K562 (cell line): ENCODE results near the gene RAB25. TPM values are rescaled to one million over a fixed set of nuclear protein-coding genes. Genes with fewer than 3 reads are reported as not detected.
A peak's percentile ranks its signal among the peaks of the same experiment; 100 is the strongest.

ENCODE experiments used
- CREB3 ChIP-seq: fragments of 450-650 bp; conservative IDR thresholded peaks from 2 replicates; pipeline ENCODE4 v1.6.1; 2016; ENCODE audit warnings: missing genetic modification characterization, low read depth, mild to moderate bottlenecking, missing compliant biosample characterization, moderate library complexity
- DNMT1 ChIP-seq: fragments of 450-650 bp; IDR thresholded peaks from 2 replicates; pipeline ENCODE4 v1.6.1; 2016; ENCODE audit warnings: antibody characterized with exemption, mild to moderate bottlenecking
- EGR1 ChIP-seq: fragments of 450-650 bp; conservative IDR thresholded peaks from 2 replicates; pipeline ENCODE4 v1.6.1; 2017; ENCODE audit warnings: mild to moderate bottlenecking
- FOXA3 ChIP-seq, 2 experiments: fragments of 450-650 bp in 1 of 2; sonication (generic) in 1 of 2; formaldehyde crosslinking; IDR thresholded peaks in 1 of 2; conservative IDR thresholded peaks in 1 of 2; 2 replicates each; pipeline versions ENCODE4 v1.4.0 to v1.8.0; 2020 to 2022; ENCODE audit warnings: mild to moderate bottlenecking in 2 of 2, missing genetic modification reagents in 1 of 2
- GTF2E2 ChIP-seq: fragments of 200-800 bp; sonication (Bioruptor generic); IDR thresholded peaks from 2 replicates; pipeline ENCODE4 v1.6.1; 2016; ENCODE audit warnings: missing genetic modification characterization, missing compliant biosample characterization
- HNRNPLL ChIP-seq: fragments of 200-400 bp; formaldehyde crosslinking; IDR thresholded peaks from 2 replicates; pipeline ENCODE4 v1.6.1; 2017; ENCODE audit warnings: low read length, low read depth, mild to moderate bottlenecking; ENCODE audit not compliant: poor library complexity, severe bottlenecking
- MEF2D ChIP-seq: conservative IDR thresholded peaks from 2 replicates; pipeline ENCODE4 v1.6.1; 2016; ENCODE audit warnings: low read depth, missing genetic modification characterization, missing compliant biosample characterization
- NR2C2 ChIP-seq, 2 experiments: fragments of 200-800 bp in 1 of 2; sonication (Bioruptor generic) in 1 of 2; sonication (generic) in 1 of 2; formaldehyde crosslinking in 1 of 2; IDR thresholded peaks; 2 replicates each; pipeline versions ENCODE4 v1.6.1 to v1.8.0; 2016 to 2022; ENCODE audit warnings: mild to moderate bottlenecking in 1 of 2, missing compliant biosample characterization in 1 of 2, missing genetic modification characterization in 1 of 2, missing genetic modification reagents in 1 of 2
- PRMT5 ChIP-seq: sonication (generic); formaldehyde crosslinking; IDR thresholded peaks from 2 replicates; pipeline ENCODE4 v1.5.0; 2020; ENCODE audit warnings: missing genetic modification reagents
- REST ChIP-seq, 2 experiments: fragments of 450-650 bp; formaldehyde crosslinking in 1 of 2; IDR thresholded peaks; 2 replicates each; pipeline versions ENCODE4 v1.4.0 to v1.6.1; 2014 to 2020; ENCODE audit warnings: mild to moderate bottlenecking in 2 of 2, borderline replicate concordance in 1 of 2, low read depth in 1 of 2
- TCF7L2 ChIP-seq: fragments of 150-350 bp; IDR thresholded peaks from 2 replicates; pipeline ENCODE4 v1.6.1; 2016; ENCODE audit warnings: low read depth, mild to moderate bottlenecking, low read length, moderate library complexity
- ZFPM2 ChIP-seq: fragments of 250-450 bp; sonication (Bioruptor Pico); IDR thresholded peaks from 2 replicates; pipeline ENCODE4 v1.5.1; 2022; ENCODE audit warnings: mild to moderate bottlenecking
- ZFX ChIP-seq: sonication (generic); formaldehyde crosslinking; IDR thresholded peaks from 2 replicates; pipeline ENCODE4 v1.8.0; 2022; ENCODE audit warnings: mild to moderate bottlenecking, missing genetic modification reagents, moderate library complexity
- ZNF512 ChIP-seq: IDR thresholded peaks from 2 replicates; pipeline ENCODE4 v1.6.1; 2016; ENCODE audit warnings: missing genetic modification characterization, missing compliant biosample characterization
- ZNF561 ChIP-seq: fragments of 450-650 bp; formaldehyde crosslinking; conservative IDR thresholded peaks from 2 replicates; pipeline ENCODE4 v1.4.0; 2020; ENCODE audit warnings: mild to moderate bottlenecking, moderate library complexity
- polyA plus RNA-seq, 8 experiments: library from polyadenylated mRNA; depleted of rRNA in 4 of 8; stranded (reverse) in 5 of 8; unstranded in 3 of 8; fragments of >200 nt; fragmentation: Nextera tagmentation in 2 of 8; fragmentation: Illumina TruSeq in 1 of 8; extraction: Ambion mirVana in 2 of 8; extraction: Trizol in 1 of 8; gene quantifications; 2 replicates each; pipeline versions ENCODE4 v1.2.1 to v1.2.3, GENCODE V29; 2011 to 2014; ENCODE audit warnings: inconsistent platforms in 1 of 8, missing spikeins in 1 of 8
- total RNA-seq, 7 experiments: library from RNA; depleted of rRNA in 6 of 7; stranded (reverse); fragments of >200 nt in 6 of 7; fragmentation: Illumina TruSeq in 2 of 7; extraction: Trizol in 2 of 7; gene quantifications; 2 replicates each; pipeline versions ENCODE4 v1.2.1 to v1.2.3, GENCODE V29; 2011 to 2021; ENCODE audit warnings: low replicate concordance in 1 of 7

The RAB25 gene
- total and polyA plus RNA-seq, 9 of the 15 experiments (the other 6 are each of a cell fraction or from before 2014, with no cell fraction given) = 0.10 to 0.27 (median 0.13) TPM; not detected in 6

GRCh38 chr1:156115514-156116374 lies 54.8 kb downstream of the RAB25 start (continued):
- TF ChIP-seq REST (IDR thresholded peaks at IDR 0.05; ENCODE audit: borderline replicate concordance) = no peak
- TF ChIP-seq REST (CRISPR knock-in tag; IDR thresholded peaks at IDR 0.05; ENCODE audit: low read depth) = no peak
- TF ChIP-seq FOXA3 (CRISPR knock-in tag; conservative IDR thresholded peaks at IDR 0.05 in 1 of 2, IDR thresholded peaks at IDR 0.05 in 1 of 2) = peak in 1 of 2 experiments; percentile 59; a peak in 1 of 4 replicates
- no peak for TF ChIP-seq ZFPM2
- no peak for TF ChIP-seq MEF2D
- no peak for TF ChIP-seq GTF2E2 (tag)
- no peak for TF ChIP-seq ZNF561 (CRISPR knock-in tag)
- 0 out of 2 replicates have a peak, but pooled peaks have one; percentile 12 for TF ChIP-seq EGR1
- no peak for TF ChIP-seq DNMT1
- 0 out of 2 replicates have a peak, but pooled peaks have one; percentile 54 for TF ChIP-seq NR2C2 (CRISPR knock-in tag; IDR thresholded peaks at IDR 0.05)
- no peak for TF ChIP-seq NR2C2 (tag; IDR thresholded peaks at IDR 0.05)
- no peak for TF ChIP-seq PRMT5 (CRISPR knock-in tag)
- peak; percentile 4; the same call in 1 of the 2 replicates for TF ChIP-seq ZFX (CRISPR knock-in tag)
- TF ChIP-seq ZNF512 (tag) = no peak
- TF ChIP-seq CREB3 = no peak
- no peak for TF ChIP-seq TCF7L2
- TF ChIP-seq HNRNPLL = peak; percentile 7
